Panc1 (cell line): Measurements from ENCODE around the gene IGF1R. TPM values are rescaled to one million over a fixed set of nuclear protein-coding genes. Genes with fewer than 3 reads are reported as not detected.

Experiments
- ATAC-seq: fragments of 200-7000 bp; cut with Tn5 transposase; 2 replicates; pipeline ENCODE4 v1.9.1; 2020; ENCODE audit warnings: mild to moderate bottlenecking, moderate library complexity
- BruUV-seq: library from RNA; stranded (reverse); fragments of 400-500 nt; replicated peaks from 2 replicates; lab custom pipeline; 2021; lab: Mats Ljungman, UMichigan
- CTCF ChIA-PET: fragments of 300-600 bp; sonication (Branson Sonifier 250); formaldehyde crosslinking; loops from one replicate; lab custom pipeline; 2022; ENCODE audit warnings: antibody characterized with exemption; lab: Charles Lee
- POLR2A ChIA-PET: fragments of 300-600 bp; sonication (Branson Sonifier 250); formaldehyde crosslinking; loops from one replicate; lab custom pipeline; 2022; ENCODE audit warnings: antibody characterized with exemption; lab: Charles Lee
- DNase-seq: peaks from one replicate; pipeline ENCODE4 v3.0.0-alpha.2; 2010; ENCODE audit warnings: low read depth, low spot score
- H3K27ac ChIP-seq: 2 replicates; pipeline ENCODE4 v1.5.1; 2011; ENCODE audit warnings: mild to moderate bottlenecking, low read length, inconsistent platforms
- H3K27me3 ChIP-seq: fragments of 200-500 bp; sonication (Bioruptor generic); 2 replicates; pipeline ENCODE4 v1.6.0; 2014; ENCODE audit warnings: low read length, inconsistent platforms; ENCODE audit not compliant: control insufficient read depth, insufficient read depth
- H3K36me3 ChIP-seq: fragments of 200-500 bp; sonication (Bioruptor generic); 2 replicates; pipeline ENCODE4 v1.5.1; 2014; ENCODE audit warnings: inconsistent platforms, mild to moderate bottlenecking, low read length, moderate library complexity; ENCODE audit not compliant: control insufficient read depth, insufficient read depth
- H3K4me1 ChIP-seq: 2 replicates; pipeline ENCODE4 v1.5.1; 2011; ENCODE audit warnings: inconsistent platforms, mild to moderate bottlenecking, low read length, moderate library complexity; ENCODE audit not compliant: control insufficient read depth, insufficient read depth
- H3K4me3 ChIP-seq, 2 experiments: 2 replicates each; pipeline ENCODE4 v1.5.1; 2011 to 2012; ENCODE audit warnings: low read depth in 2 of 2, low read length in 2 of 2, mild to moderate bottlenecking in 2 of 2, inconsistent platforms in 1 of 2, moderate library complexity in 1 of 2
- H3K9me3 ChIP-seq: fragments of 200-500 bp; sonication (Bioruptor generic); 2 replicates; pipeline ENCODE4 v1.5.1; 2014; ENCODE audit warnings: low read depth, mild to moderate bottlenecking, inconsistent platforms, low read length, moderate library complexity; ENCODE audit not compliant: control insufficient read depth, insufficient read depth
- CTCF ChIP-seq: fragments of 450-650 bp; IDR thresholded peaks from 2 replicates; pipeline ENCODE4 v1.5.1; 2017; ENCODE audit warnings: mild to moderate bottlenecking
- POLR2AphosphoS5 ChIP-seq: IDR thresholded peaks from 2 replicates; pipeline ENCODE4 v1.6.1; 2012; ENCODE audit warnings: mild to moderate bottlenecking, low read depth, low read length, moderate library complexity
- REST ChIP-seq, 2 experiments: IDR thresholded peaks; 2 replicates each; pipeline ENCODE4 v1.6.1; 2011 to 2012; ENCODE audit warnings: low read depth in 2 of 2, control low read depth in 1 of 2, low read length in 1 of 2, mild to moderate bottlenecking in 1 of 2, moderate library complexity in 1 of 2; ENCODE audit not compliant: insufficient read depth in 1 of 2
- SIN3A ChIP-seq: IDR thresholded peaks from 2 replicates; pipeline ENCODE4 v1.6.1; 2012; ENCODE audit warnings: low read depth, mild to moderate bottlenecking, low read length, moderate library complexity, borderline replicate concordance; ENCODE audit not compliant: insufficient read depth
- TCF7L2 ChIP-seq: IDR thresholded peaks from 2 replicates; pipeline ENCODE4 v1.6.1; 2011; ENCODE audit warnings: mild to moderate bottlenecking, low read depth, low read length, inconsistent platforms
- in situ Hi-C: cut with HindIII; loops from 2 replicates; pipeline ENCODE4 v1.10.0; 2016; ENCODE audit warnings: low sequenced_read_pairs, low pct_unique_long_range_greater_than_20kb
- intact Hi-C: fragments of 100-400 bp; cut with micrococcal nuclease; formaldehyde crosslinking; loops from one replicate; pipeline ENCODE4 v1.10.0; 2022; ENCODE audit not compliant: unreplicated experiment
- total RNA-seq: library from RNA; stranded (reverse); gene quantifications from one replicate; pipeline ENCODE4 v1.2.1, GENCODE V29; 2021; ENCODE audit not compliant: unreplicated experiment

The IGF1R gene
- total RNA-seq, 1 experiment from 2014 or later: 77.1 TPM

DNA sequence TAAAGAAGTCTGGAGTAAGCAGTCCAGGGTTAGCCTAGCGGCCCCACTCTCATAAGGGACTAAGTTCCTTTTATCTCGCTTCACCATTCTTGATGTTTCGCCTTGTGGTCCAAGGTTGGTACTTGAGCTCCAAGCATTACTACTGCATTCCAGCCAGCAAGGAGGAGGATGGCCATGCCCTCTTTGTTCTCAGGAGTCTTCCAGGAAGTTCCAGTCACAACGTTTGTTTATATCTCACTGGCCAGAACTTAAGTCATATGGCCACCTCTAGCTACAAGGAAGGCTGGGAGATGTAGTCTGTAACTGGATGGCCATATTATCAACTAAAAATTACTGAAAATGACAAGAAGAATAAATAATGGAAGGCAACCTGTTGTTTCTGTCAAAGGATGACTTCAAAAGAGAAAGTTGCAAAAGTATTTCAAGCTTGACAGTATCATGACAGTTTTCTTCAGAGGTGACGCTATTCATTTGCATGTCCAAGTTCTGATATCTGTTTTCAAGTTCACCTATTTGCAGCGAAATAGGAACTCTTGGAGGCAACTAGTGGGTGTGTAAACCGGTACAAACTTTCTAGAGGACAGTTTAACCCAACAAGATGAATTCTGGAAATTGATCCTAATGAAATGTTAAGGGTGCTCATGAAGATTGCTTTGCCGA is 240.6 kb downstream of the IGF1R start:
- TF ChIP-seq CTCF: no peak
- no peak for TF ChIP-seq REST (IDR thresholded peaks at IDR 0.05; ENCODE audit: insufficient read depth in 1 of 2, low read depth in 2 of 2, low read length in 1 of 2)
- no peak for TF ChIP-seq POLR2AphosphoS5
- TF ChIP-seq TCF7L2: no peak
- ATAC-seq (no peak), DNase-seq (no peak)
- peaks cover 54% of the 10 kb centered on the region for H3K4me1 ChIP-seq
- H3K36me3 ChIP-seq: no peaks in the 10 kb centered on the region
- POLR2A ChIA-PET: no interaction called here
- H3K9me3 ChIP-seq: no peaks in the 10 kb centered on the region
- in situ Hi-C loops (no loop called here), intact Hi-C loops (no loop called here)
- H3K27me3 ChIP-seq: no peaks in the 10 kb centered on the region
- CTCF ChIA-PET: no interaction called here
- peak overlapping the region; percentile 82 for H3K27ac ChIP-seq
- H3K4me3 ChIP-seq: no peak overlapping the region
- BruUV-seq: no TSS peak

DNA sequence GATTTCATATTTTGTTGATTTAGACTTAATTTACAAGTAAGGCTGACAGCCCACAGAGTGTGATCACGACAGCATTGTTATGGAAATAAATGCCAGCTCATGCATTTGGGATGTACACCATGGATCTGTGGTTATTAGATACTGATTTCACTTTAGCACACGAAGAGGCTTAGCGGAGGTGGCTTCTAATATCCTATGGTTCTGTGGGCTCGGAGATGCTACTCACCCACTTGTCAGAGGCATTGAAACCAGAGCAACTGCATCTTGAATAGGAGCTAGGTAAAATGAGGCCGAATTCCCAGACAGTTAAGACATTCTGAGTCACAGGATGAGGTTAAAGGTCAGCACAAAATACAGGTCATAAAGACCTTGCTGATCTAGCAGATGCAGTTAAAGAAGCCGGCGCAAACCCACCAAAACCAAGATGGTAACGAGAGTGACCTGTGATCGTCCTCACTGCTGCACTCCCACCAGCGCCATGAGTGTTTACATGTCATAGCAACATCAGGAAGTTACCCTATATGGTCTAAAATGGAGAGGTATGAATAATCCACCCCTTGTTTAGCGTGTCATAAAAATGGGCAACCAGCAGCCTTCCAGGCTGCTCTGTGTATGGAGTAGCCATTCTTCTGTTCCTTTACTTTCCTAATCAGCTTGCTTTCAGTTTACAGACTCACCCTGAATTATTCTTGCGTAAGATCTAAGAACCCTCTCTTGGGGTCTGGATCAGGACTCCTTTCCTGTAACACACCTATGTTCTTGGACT is 241.8 kb downstream of the IGF1R start:
- Histone ChIP-seq H3K27ac (peak overlapping the region; percentile 82), H3K4me3 (peak overlapping the region in 1 of 2 experiments; percentile 9; a peak in 2 of 4 replicates), H3K36me3 (no peaks in the 10 kb centered on the region), H3K9me3 (no peaks in the 10 kb centered on the region), H3K4me1 (peaks cover 50% of the 10 kb centered on the region), H3K27me3 (no peaks in the 10 kb centered on the region)
- no peak for DNase-seq
- intact Hi-C loops: no loop called here
- BruUV-seq: no TSS peak
- CTCF ChIA-PET: no interaction called here
- in situ Hi-C loops: no loop called here
- peak; percentile 73 for ATAC-seq
- POLR2A ChIA-PET: interaction anchor here (0.6 kb wide), 2 partner anchors 136 to 227 kb away, joined by 3 to 4 read pairs; no protein-coding TSS in a partner anchor
- TF ChIP-seq POLR2AphosphoS5 (no peak), TCF7L2 (no peak), REST (IDR thresholded peaks at IDR 0.05; ENCODE audit: insufficient read depth in 1 of 2, low read depth in 2 of 2, low read length in 1 of 2) (no peak), SIN3A (no peak), CTCF (no peak)
